HG02943 (cell line): ENCODE data around the gene GPATCH2.
A peak's percentile ranks its signal among the peaks of the same experiment; 100 is the strongest.
"Not testable (repeated sequence)": the region's sequence is repeated elsewhere in the genome, so short reads cannot be mapped to it uniquely, and the experiment has no call there.

Experiments
- ATAC-seq: cut with Tn5 transposase; IDR thresholded peaks from one replicate; pipeline ENCODE4 v1.9.1; 2021; ENCODE audit warnings: mild to moderate bottlenecking, low read depth, moderate library complexity; ENCODE audit not compliant: unreplicated experiment

Gene GPATCH2

GRCh38 chr1:217527151-217527550 is 103.7 kb downstream of the GPATCH2 start:
- ATAC-seq = no peak

GRCh38 chr1:217526636-217527035 is 104.3 kb downstream of the GPATCH2 start:
- ATAC-seq = no peak

- ATAC-seq = no peak
These were observed 105.0 kb downstream of the GPATCH2 start for GRCh38 chr1:217525773-217526490.

GRCh38 chr1:217524787-217525520 is 105.9 kb downstream of the GPATCH2 start:
- no peak for ATAC-seq

- not testable (repeated sequence) for ATAC-seq
These were observed 107.0 kb downstream of the GPATCH2 start for GRCh38 chr1:217523921-217524320.

- ATAC-seq = no peak
These were observed 108.6 kb downstream of the GPATCH2 start for GRCh38 chr1:217522277-217522676.

- ATAC-seq = no peak
These were observed 109.6 kb downstream of the GPATCH2 start for GRCh38 chr1:217521317-217521716.

- ATAC-seq = no peak
These were observed 124.0 kb downstream of the GPATCH2 start for GRCh38 chr1:217506878-217507277.

- ATAC-seq = no peak
These were observed 132.7 kb downstream of the GPATCH2 start for GRCh38 chr1:217498209-217498608.

GRCh38 chr1:217495249-217495648 is 135.6 kb downstream of the GPATCH2 start:
- peak; percentile 85 for ATAC-seq

- peak; percentile 25 for ATAC-seq
These were observed 136.1 kb downstream of the GPATCH2 start for GRCh38 chr1:217494767-217495166.

GRCh38 chr1:217493290-217493689 is 137.6 kb downstream of the GPATCH2 start:
- ATAC-seq = no peak

GRCh38 chr1:217484871-217485270 is 146.0 kb downstream of the GPATCH2 start:
- ATAC-seq = no peak

GRCh38 chr1:217482356-217483102 is 148.4 kb downstream of the GPATCH2 start:
- ATAC-seq = peak; percentile 89

GRCh38 chr1:217478450-217478849 is 152.4 kb downstream of the GPATCH2 start:
- no peak for ATAC-seq

- ATAC-seq = no peak
These were observed 158.0 kb downstream of the GPATCH2 start for GRCh38 chr1:217472915-217473314.

- no peak for ATAC-seq
These were observed 159.5 kb downstream of the GPATCH2 start for GRCh38 chr1:217471403-217471802.

- ATAC-seq = no peak
These were observed 160.9 kb downstream of the GPATCH2 start for GRCh38 chr1:217469983-217470382.

- no peak for ATAC-seq
These were observed 165.8 kb downstream of the GPATCH2 start for GRCh38 chr1:217465102-217465501.

GRCh38 chr1:217462666-217463065 is 168.2 kb downstream of the GPATCH2 start:
- ATAC-seq = no peak

GRCh38 chr1:217462159-217462558 is 168.7 kb downstream of the GPATCH2 start:
- no peak for ATAC-seq
